A172 (cell line): Measurements from ENCODE around the gene ZNF584. TPM values are rescaled to one million over a fixed set of nuclear protein-coding genes. Genes with fewer than 3 reads are reported as not detected.
A peak's percentile ranks its signal among the peaks of the same experiment; 100 is the strongest.
"Not testable (repeated sequence)": the region's sequence is repeated elsewhere in the genome, so short reads cannot be mapped to it uniquely, and the experiment has no call there.

Experiments
- DNase-seq: peaks from one replicate; pipeline ENCODE4 v3.0.0-alpha.2; 2015; ENCODE audit warnings: low spot score
- total RNA-seq: library from RNA; depleted of rRNA; stranded (reverse); fragments of >200 nt; shearing (Covaris generic); gene quantifications from 2 replicates; pipeline ENCODE4 v1.2.3, GENCODE V29; 2014; rRNA removed

Gene ZNF584
- 31.5 and 42.1 TPM in 2 replicates for total RNA-seq

GRCh38 chr19:58408152-58409009, at the start of gene ZNF584:
TSS of gene ZNF584 (plus strand) at chr19:58408649. CDS start at chr19:58409148, 499 bp downstream.
- peak; percentile 91 for DNase-seq

- no peak for DNase-seq
These were observed 46.6 kb upstream of the ZNF584 start for GRCh38 chr19:58361900-58362271.

GRCh38 chr19:58362272-58362994, 46.0 kb upstream of the ZNF584 start, which contains the start of gene ZNF497:
TSS of gene ZNF497 (minus strand) at chr19:58362751. CDS start at chr19:58357635, 5,116 bp downstream.
- peak; percentile 95 for DNase-seq

GRCh38 chr19:58364146-58364545, 44.3 kb upstream of the ZNF584 start:
- no peak for DNase-seq

- DNase-seq: no peak
These were observed 41.6 kb upstream of the ZNF584 start for GRCh38 chr19:58366585-58367430.

- no peak for DNase-seq
These were observed 40.6 kb upstream of the ZNF584 start for GRCh38 chr19:58367698-58368454.

GRCh38 chr19:58368561-58369360, 39.7 kb upstream of the ZNF584 start:
- DNase-seq: no peak

GRCh38 chr19:58372311-58373133, 35.9 kb upstream of the ZNF584 start:
- no peak for DNase-seq

- DNase-seq: no peak
These were observed 34.2 kb upstream of the ZNF584 start for GRCh38 chr19:58374200-58374599.

- not testable (repeated sequence) for DNase-seq
These were observed 31.7 kb upstream of the ZNF584 start for GRCh38 chr19:58376724-58377123.

GRCh38 chr19:58379246-58379645, 29.2 kb upstream of the ZNF584 start:
- DNase-seq: no peak

GRCh38 chr19:58380037-58380661, 28.3 kb upstream of the ZNF584 start:
- no peak for DNase-seq

GRCh38 chr19:58380662-58381459, 27.6 kb upstream of the ZNF584 start, which contains the start of gene ZNF837:
TSS of gene ZNF837 (minus strand) at chr19:58381030. CDS start at chr19:58369332, 11,698 bp downstream.
- peak; percentile 100 for DNase-seq

GRCh38 chr19:58381460-58382212, 26.8 kb upstream of the ZNF584 start:
- DNase-seq: no peak

- no peak for DNase-seq
These were observed 25.3 kb upstream of the ZNF584 start for GRCh38 chr19:58382997-58383603.

- no peak for DNase-seq
These were observed 23.0 kb upstream of the ZNF584 start for GRCh38 chr19:58385313-58385890.
